Posterior cingulate gyrus (tissue), 11 donors: ENCODE data around the gene MORF4L2.

Source experiments
- DNase-seq, 10 donors: peaks; one replicate each; pipeline versions ENCODE4 v3.0.0 to v3.0.0-alpha.2; 2020 to 2021; ENCODE audit warnings: mixed read lengths in 3 of 10
- intact Hi-C: fragments of 100-400 bp; cut with DNase I; formaldehyde crosslinking; loops from one replicate; pipeline ENCODE4 v1.15.1; 2023

Gene MORF4L2

GRCh38 chrX:103638479-103639346 lies 47.8 kb downstream of the MORF4L2 start:
- intact Hi-C loops = loop anchor here (10.0 kb wide), 1 partner anchor 104 kb away; no protein-coding TSS in a partner anchor
- DNase-seq = peak in 4 of 10 donors; percentile 9 to 77 (median 17)

- no peak for DNase-seq
- intact Hi-C loops = loop anchor here (10.0 kb wide), 1 partner anchor 103 kb away; no protein-coding TSS in a partner anchor
Measured at GRCh38 chrX:103637604-103638338, 48.7 kb downstream of the MORF4L2 start.

DNA sequence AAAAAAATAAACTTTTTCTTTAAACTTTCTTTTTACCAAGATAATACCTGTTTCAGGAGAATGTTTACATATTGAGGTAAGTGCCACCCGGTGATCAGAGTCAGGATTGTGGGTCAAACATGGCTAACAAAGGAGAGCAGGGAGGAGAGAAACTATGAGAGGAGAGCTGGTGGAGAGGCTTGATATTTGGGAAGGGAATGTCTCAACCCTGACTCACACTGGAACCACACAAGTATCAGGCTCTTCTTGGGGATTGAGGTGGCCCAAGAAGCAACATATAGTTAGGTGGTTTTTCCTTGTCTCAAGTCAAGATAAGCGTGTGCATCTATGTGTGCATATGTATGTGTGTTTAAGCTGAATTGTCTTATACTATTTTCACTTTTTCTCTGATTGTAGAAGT lies 51.1 kb downstream of the MORF4L2 start:
- DNase-seq = no peak
- intact Hi-C loops = loop anchor here (10.0 kb wide), 1 partner anchor 101 kb away; no protein-coding TSS in a partner anchor

- intact Hi-C loops = loop anchor here (10.0 kb wide), 1 partner anchor 96 kb away; no protein-coding TSS in a partner anchor
- DNase-seq = no peak
Measured at GRCh38 chrX:103631145-103631544, 55.4 kb downstream of the MORF4L2 start.

- intact Hi-C loops = loop anchor here (10.0 kb wide), 1 partner anchor 95 kb away; no protein-coding TSS in a partner anchor
Measured at GRCh38 chrX:103630171-103630511, 56.4 kb downstream of the MORF4L2 start.

DNA sequence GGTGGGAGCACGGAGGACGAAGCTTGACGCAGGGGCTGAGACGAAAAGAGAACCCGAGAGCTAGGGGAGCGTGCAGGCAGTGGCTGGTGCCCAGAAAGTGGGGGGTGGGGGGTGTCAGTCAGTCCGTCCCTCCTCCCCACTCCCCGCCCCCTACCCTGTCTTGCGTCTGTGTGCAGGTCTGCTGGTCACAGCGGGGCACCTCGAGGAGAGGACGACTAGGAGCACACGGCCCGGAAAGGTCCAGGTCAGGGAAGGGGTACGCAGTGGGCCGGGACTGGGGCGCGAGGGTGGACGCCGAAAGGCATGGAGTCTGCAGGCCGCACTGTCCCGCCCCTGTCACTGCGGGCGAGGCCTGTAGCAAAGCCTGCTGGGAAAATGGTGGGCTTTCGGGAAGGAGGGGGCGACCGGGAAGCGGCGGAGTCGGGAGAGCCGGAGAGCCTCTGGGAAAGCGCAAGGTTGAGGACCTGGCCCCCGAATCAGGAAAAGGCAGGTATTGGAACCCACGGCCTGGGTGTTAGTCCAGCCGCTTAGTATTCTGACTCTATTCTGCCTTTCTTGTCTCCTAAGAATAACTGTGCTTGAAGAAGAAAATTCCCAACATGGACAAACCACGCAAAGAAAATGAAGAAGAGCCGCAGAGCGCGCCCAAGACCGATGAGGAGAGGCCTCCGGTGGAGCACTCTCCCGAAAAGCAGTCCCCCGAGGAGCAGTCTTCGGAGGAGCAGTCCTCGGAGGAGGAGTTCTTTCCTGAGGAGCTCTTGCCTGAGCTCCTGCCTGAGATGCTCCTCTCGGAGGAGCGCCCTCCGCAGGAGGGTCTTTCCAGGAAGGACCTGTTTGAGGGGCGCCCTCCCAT lies 57.0 kb downstream of the MORF4L2 start:
- intact Hi-C loops = loop anchor here (2.0 to 10.0 kb wide), 2 partner anchors 43 to 95 kb away; no protein-coding TSS in a partner anchor
- peak; percentile 52 to 95 (median 67) for DNase-seq

More at GRCh38 chrX:103630171-103630511, 56.4 kb downstream of the MORF4L2 start:
- DNase-seq = no peak

GRCh38 chrX:103628386-103629317 lies 57.8 kb downstream of the MORF4L2 start, which contains the start of gene TCEAL1:
TSS of gene TCEAL1 (plus strand) at chrX:103628975. CDS start at chrX:103629917, 942 bp downstream.
- peak; percentile 58 to 95 (median 70) for DNase-seq
- intact Hi-C loops = loop anchor here (2.0 kb wide), 1 partner anchor 42 kb away; no protein-coding TSS in a partner anchor

GRCh38 chrX:103626855-103627254 lies 59.6 kb downstream of the MORF4L2 start:
- intact Hi-C loops = no loop called here
- no peak for DNase-seq
